Tibial nerve (tissue), 4 donors: ENCODE data around the gene FBLN2. TPM values are rescaled to one million over a fixed set of nuclear protein-coding genes. Genes with fewer than 3 reads are reported as not detected.

Experiments used
- DNase-seq, 2 donors: peaks; one replicate each; pipeline ENCODE4 v3.0.0-alpha.2; 2019; ENCODE audit warnings: low spot score in 2 of 2
- H3K27ac ChIP-seq, 4 donors: fragments of 200-600 bp; sonication (generic) in 3 of 4; one replicate each; pipeline ENCODE4 v1.5.1; 2017 to 2019; ENCODE audit warnings: mild to moderate bottlenecking in 1 of 4
- H3K27me3 ChIP-seq, 2 donors: fragments of 200-600 bp; sonication (generic) in 1 of 2; one replicate each; pipeline versions ENCODE4 v1.5.1 to v1.6.0; 2017 to 2019
- H3K36me3 ChIP-seq, 3 donors: fragments of 200-600 bp; sonication (generic); one replicate each; pipeline ENCODE4 v1.5.1; 2018 to 2019
- H3K4me1 ChIP-seq, 4 donors: fragments of 200-600 bp; sonication (generic) in 3 of 4; one replicate each; pipeline ENCODE4 v1.5.1; 2017 to 2019
- H3K4me3 ChIP-seq, 4 donors: fragments of 200-600 bp; sonication (generic) in 3 of 4; one replicate each; pipeline ENCODE4 v1.5.1; 2017 to 2019; ENCODE audit warnings: mild to moderate bottlenecking in 1 of 4, moderate library complexity in 1 of 4
- H3K9me3 ChIP-seq, 4 donors: fragments of 200-600 bp; sonication (generic) in 3 of 4; one replicate each; pipeline ENCODE4 v1.5.1; 2017 to 2019
- EP300 ChIP-seq, 2 donors: sonication (generic); formaldehyde crosslinking; IDR thresholded peaks; one replicate each; pipeline ENCODE4 v1.6.1; 2017; ENCODE audit warnings: antibody characterized with exemption in 2 of 2, mild to moderate bottlenecking in 1 of 2
- POLR2A ChIP-seq, 2 donors: fragments of 450-650 bp; IDR thresholded peaks; one replicate each; pipeline ENCODE4 v1.6.1; 2017; ENCODE audit warnings: antibody characterized with exemption in 2 of 2, mild to moderate bottlenecking in 2 of 2, moderate library complexity in 2 of 2
- WGBS, 2 donors: methylation state at CpG; one replicate each; pipeline ENCODE4 v1.1.5; 2018; 5-methylcytosine and 5-hydroxymethylcytosine counted together
- total RNA-seq, 4 donors: library from RNA; depleted of rRNA; stranded (reverse); fragments of >200 nt; gene quantifications; one replicate each; pipeline ENCODE4 v1.1.0, GENCODE V29; 2016
- TF ChIP-seq, protein P1 (sequence below), 5 experiments: fragments of 200-600 bp in 3 of 5; fragments of 450-650 bp in 2 of 5; sonication (generic) in 3 of 5; IDR thresholded peaks; one replicate each; pipeline ENCODE4 v1.5.1; 2016 to 2019; ENCODE audit warnings: antibody characterized with exemption in 5 of 5, mild to moderate bottlenecking in 3 of 5, moderate library complexity in 2 of 5

FBLN2 gene
- total RNA-seq, 4 donors from 2014 or later = 185 to 445 (median 240) TPM

GRCh38 chr3:13513913-13514517 is 34.9 kb upstream of the FBLN2 start:
- 67 to 80% methylated on average over 9 to 10 of the region's 10 CpGs for WGBS, 2 donors
- Histone ChIP-seq H3K9me3 (no peaks in the 10 kb centered on the region), H3K27ac (peak overlapping the region in 3 of 4 donors; percentile 63 to 80 (median 78)), H3K27me3 (no peaks in the 10 kb centered on the region), H3K4me3 (no peak overlapping the region), H3K36me3 (no peaks in the 10 kb centered on the region), H3K4me1 (peaks cover 0 to 65% (median 21%) of the 10 kb centered on the region in 4 donors)
- TF ChIP-seq, protein P1, sequence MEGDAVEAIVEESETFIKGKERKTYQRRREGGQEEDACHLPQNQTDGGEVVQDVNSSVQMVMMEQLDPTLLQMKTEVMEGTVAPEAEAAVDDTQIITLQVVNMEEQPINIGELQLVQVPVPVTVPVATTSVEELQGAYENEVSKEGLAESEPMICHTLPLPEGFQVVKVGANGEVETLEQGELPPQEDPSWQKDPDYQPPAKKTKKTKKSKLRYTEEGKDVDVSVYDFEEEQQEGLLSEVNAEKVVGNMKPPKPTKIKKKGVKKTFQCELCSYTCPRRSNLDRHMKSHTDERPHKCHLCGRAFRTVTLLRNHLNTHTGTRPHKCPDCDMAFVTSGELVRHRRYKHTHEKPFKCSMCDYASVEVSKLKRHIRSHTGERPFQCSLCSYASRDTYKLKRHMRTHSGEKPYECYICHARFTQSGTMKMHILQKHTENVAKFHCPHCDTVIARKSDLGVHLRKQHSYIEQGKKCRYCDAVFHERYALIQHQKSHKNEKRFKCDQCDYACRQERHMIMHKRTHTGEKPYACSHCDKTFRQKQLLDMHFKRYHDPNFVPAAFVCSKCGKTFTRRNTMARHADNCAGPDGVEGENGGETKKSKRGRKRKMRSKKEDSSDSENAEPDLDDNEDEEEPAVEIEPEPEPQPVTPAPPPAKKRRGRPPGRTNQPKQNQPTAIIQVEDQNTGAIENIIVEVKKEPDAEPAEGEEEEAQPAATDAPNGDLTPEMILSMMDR (IDR thresholded peaks at IDR 0.05) = no peak
- TF ChIP-seq POLR2A (IDR thresholded peaks at IDR 0.05) (no peak), EP300 (IDR thresholded peaks at IDR 0.05) (no peak)
- DNase-seq = no peak

- no peaks in the 10 kb centered on the region for H3K36me3 ChIP-seq
- no peak for TF ChIP-seq POLR2A (IDR thresholded peaks at IDR 0.05)
- TF ChIP-seq EP300 (IDR thresholded peaks at IDR 0.05) = no peak
- no peak overlapping the region for H3K4me3 ChIP-seq
- no peaks in the 10 kb centered on the region for H3K27me3 ChIP-seq
- H3K27ac ChIP-seq = peak overlapping the region in 2 of 4 donors; percentile 78 to 86
- no peaks in the 10 kb centered on the region for H3K9me3 ChIP-seq
- H3K4me1 ChIP-seq = peaks cover 0 to 66% (median 22%) of the 10 kb centered on the region in 4 donors
- no peak for DNase-seq
- 84 to 87% methylated on average over 6 of the region's 6 CpGs for WGBS, 2 donors
These were observed 34.1 kb upstream of the FBLN2 start for GRCh38 chr3:13514639-13515435.

DNA sequence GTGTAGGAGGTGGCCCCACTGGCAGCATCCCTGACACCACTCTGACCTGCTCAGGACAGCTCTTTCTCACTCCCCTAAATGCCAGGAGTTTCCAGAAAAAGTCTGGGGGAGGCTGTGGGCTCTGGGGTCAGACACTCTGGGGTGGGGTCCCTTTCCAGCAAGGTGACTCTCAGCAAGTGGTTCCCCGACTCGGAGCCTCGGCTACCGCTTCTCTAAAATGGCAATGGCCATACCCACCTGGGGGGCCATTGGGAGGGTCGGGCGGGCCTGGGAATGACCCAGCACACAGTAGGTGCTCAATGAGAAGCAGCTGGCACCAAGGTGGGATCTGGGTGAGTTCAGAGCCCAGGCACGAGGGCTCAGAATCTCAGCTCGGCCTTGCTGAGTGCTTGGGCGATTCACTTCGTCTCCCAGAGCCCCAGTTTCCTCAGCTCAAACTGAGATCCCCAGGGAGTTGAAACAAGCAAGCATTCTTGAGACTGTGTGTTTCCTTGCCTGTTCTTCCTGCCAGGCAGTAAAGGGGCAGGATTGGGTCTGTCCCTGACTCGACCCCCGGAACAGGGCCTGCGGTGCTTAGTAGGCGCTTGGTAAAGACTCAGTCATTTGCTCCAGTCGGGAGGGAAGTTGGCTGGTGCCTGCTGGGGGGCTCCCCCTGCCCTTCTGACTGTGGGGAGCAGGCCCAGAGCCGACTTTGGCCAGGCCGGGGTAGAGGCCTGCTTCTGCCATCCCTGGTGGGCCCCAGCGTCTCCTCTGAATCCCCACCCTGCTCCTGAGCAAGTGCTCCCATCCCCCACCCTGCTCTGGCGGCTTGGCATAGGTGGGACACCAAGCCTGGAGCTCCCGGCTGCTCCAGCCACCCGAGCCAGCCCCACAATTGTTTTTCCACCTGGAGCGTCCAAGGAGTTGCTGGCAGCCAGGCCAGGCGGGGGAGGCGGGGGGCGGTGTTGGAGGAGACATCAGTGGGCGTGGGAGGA is 32.9 kb upstream of the FBLN2 start:
- peak in 1 of 2 donors; percentile 51 for DNase-seq
- H3K36me3 ChIP-seq = no peaks in the 10 kb centered on the region
- no peak overlapping the region for H3K4me3 ChIP-seq
- H3K9me3 ChIP-seq = no peaks in the 10 kb centered on the region
- 56 to 63% methylated on average over 15 to 24 of the region's 26 CpGs for WGBS, 2 donors
- no peaks in the 10 kb centered on the region for H3K27me3 ChIP-seq
- H3K27ac ChIP-seq = peak overlapping the region in 3 of 4 donors; percentile 35 to 86 (median 78)
- peaks cover 0 to 71% (median 22%) of the 10 kb centered on the region in 4 donors for H3K4me1 ChIP-seq
- TF ChIP-seq, protein P1 (IDR thresholded peaks at IDR 0.05) = no peak
- TF ChIP-seq EP300 (IDR thresholded peaks at IDR 0.05) = peak in 1 of 2 donors; percentile 5

GRCh38 chr3:13516760-13517135 is 32.2 kb upstream of the FBLN2 start:
- H3K4me3 ChIP-seq = no peak overlapping the region
- H3K36me3 ChIP-seq = no peaks in the 10 kb centered on the region
- peak overlapping the region in 3 of 4 donors; percentile 35 to 86 (median 78) for H3K27ac ChIP-seq
- no peaks in the 10 kb centered on the region for H3K27me3 ChIP-seq
- no peak for DNase-seq
- no peak for TF ChIP-seq POLR2A (IDR thresholded peaks at IDR 0.05)
- no peak for TF ChIP-seq EP300 (IDR thresholded peaks at IDR 0.05)
- TF ChIP-seq, protein P1 (IDR thresholded peaks at IDR 0.05) = no peak
- 82 to 83% methylated on average over 8 to 9 of the region's 9 CpGs for WGBS, 2 donors
- no peaks in the 10 kb centered on the region for H3K9me3 ChIP-seq
- peaks cover 0 to 71% (median 22%) of the 10 kb centered on the region in 4 donors for H3K4me1 ChIP-seq

DNA sequence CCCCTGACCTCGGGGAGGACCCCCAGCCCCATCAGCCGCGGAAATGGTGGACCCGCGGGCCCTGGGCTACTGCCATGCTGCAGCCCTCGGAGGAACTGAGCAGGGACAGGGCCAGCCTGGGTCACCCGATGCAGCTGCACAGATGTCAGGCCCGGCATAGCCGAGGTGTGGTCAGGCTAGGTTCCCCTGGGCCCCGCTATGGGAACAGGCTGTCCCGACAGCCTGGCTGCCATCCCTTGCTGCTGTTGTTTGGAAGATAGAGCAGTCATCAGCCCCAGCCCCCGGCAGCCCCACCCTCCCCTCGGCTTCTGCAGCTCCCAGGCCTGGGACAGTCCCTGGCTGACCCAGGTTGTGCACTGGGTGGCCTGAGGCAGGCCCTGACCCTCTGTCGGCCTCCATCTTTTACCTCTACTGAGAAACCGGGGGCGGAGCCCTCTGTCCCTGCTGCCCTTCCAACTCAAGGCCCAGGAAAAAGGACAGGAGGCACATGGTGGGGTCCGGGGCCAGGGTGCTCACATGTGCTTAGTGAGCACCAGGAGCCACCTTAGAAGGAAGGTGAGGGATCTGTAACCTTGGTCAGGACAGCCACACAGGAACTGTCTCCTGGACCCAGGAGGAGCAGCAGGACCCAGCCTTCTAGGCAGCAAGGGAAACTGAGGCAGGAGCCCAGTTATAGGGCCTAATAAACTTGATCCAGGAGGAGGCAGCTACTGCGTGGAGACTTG is 31.5 kb upstream of the FBLN2 start:
- H3K4me1 ChIP-seq = peaks cover 0 to 71% (median 22%) of the 10 kb centered on the region in 4 donors
- no peaks in the 10 kb centered on the region for H3K36me3 ChIP-seq
- no peak overlapping the region for H3K4me3 ChIP-seq
- no peak for TF ChIP-seq POLR2A (IDR thresholded peaks at IDR 0.05)
- peak in 1 of 2 donors; percentile 78 for TF ChIP-seq EP300 (IDR thresholded peaks at IDR 0.05)
- H3K27me3 ChIP-seq = no peaks in the 10 kb centered on the region
- DNase-seq = peak; percentile 85 to 87
- WGBS, 2 donors = 57 to 59% methylated on average over 16 to 18 of the region's 18 CpGs
- H3K27ac ChIP-seq = peak overlapping the region in 3 of 4 donors; percentile 46 to 86 (median 78)
- H3K9me3 ChIP-seq = no peaks in the 10 kb centered on the region
